MM.1S (cell line): ENCODE data around the gene BCO2.

Source experiments
- DNase-seq: peaks from one replicate; pipeline ENCODE4 v3.0.0-alpha.2; 2015
- H2AFZ ChIP-seq: fragments of 300-600 bp; sonication (generic); 2 replicates; pipeline ENCODE4 v1.6.0; 2016; ENCODE audit warnings: antibody characterized with exemption, low read length
- H3F3A ChIP-seq: fragments of 300-600 bp; sonication (generic); 2 replicates; pipeline ENCODE4 v1.6.1; 2016; ENCODE audit warnings: mild to moderate bottlenecking, antibody characterized with exemption, low read length, moderate library complexity, mixed read lengths; ENCODE audit not compliant: insufficient read depth
- H3K27ac ChIP-seq: fragments of 300-600 bp; sonication (generic); 2 replicates; pipeline ENCODE4 v1.5.1; 2016; ENCODE audit warnings: mild to moderate bottlenecking, low read length
- H3K27me3 ChIP-seq: fragments of 300-600 bp; sonication (generic); replicated peaks from 2 replicates; pipeline ENCODE4 v1.6.0; 2016; ENCODE audit warnings: low read length; ENCODE audit not compliant: insufficient read depth
- H3K36me3 ChIP-seq: fragments of 300-600 bp; sonication (generic); replicated peaks from 2 replicates; pipeline ENCODE4 v1.6.1; 2016; ENCODE audit warnings: mild to moderate bottlenecking, low read length, mixed read lengths; ENCODE audit not compliant: insufficient read depth
- H3K4me1 ChIP-seq: fragments of 300-600 bp; sonication (generic); 2 replicates; pipeline ENCODE4 v1.6.1; 2016; ENCODE audit warnings: low read length, mixed read lengths
- H3K4me2 ChIP-seq: fragments of 300-600 bp; sonication (generic); 2 replicates; pipeline ENCODE4 v1.6.0; 2016; ENCODE audit warnings: low read depth, low read length
- H3K4me3 ChIP-seq: fragments of 300-600 bp; sonication (generic); 2 replicates; pipeline ENCODE4 v1.5.1; 2016; ENCODE audit warnings: low read length, mixed read lengths
- H3K79me2 ChIP-seq: fragments of 300-600 bp; sonication (generic); 2 replicates; pipeline ENCODE4 v1.6.1; 2016; ENCODE audit warnings: mixed run types, low read length, mixed read lengths
- H3K9ac ChIP-seq: fragments of 300-600 bp; sonication (generic); 2 replicates; pipeline ENCODE4 v1.6.1; 2016; ENCODE audit warnings: low read length, mixed read lengths
- H3K9me2 ChIP-seq: fragments of 300-600 bp; sonication (generic); replicated peaks from 2 replicates; pipeline ENCODE4 v1.6.1; 2016; ENCODE audit warnings: mild to moderate bottlenecking, low read length, mixed read lengths; ENCODE audit not compliant: insufficient read depth
- H3K9me3 ChIP-seq: fragments of 300-600 bp; sonication (generic); replicated peaks from 2 replicates; pipeline ENCODE4 v1.6.1; 2016; ENCODE audit warnings: mild to moderate bottlenecking, low read length, mixed read lengths; ENCODE audit not compliant: insufficient read depth
- H4K20me1 ChIP-seq: fragments of 300-600 bp; sonication (generic); 2 replicates; pipeline ENCODE4 v1.6.1; 2016; ENCODE audit warnings: mild to moderate bottlenecking, low read length, moderate library complexity, mixed read lengths; ENCODE audit not compliant: insufficient read depth
- CTCF ChIP-seq: fragments of 300-600 bp; sonication (generic); IDR thresholded peaks from 2 replicates; pipeline ENCODE4 v1.5.1; 2016; ENCODE audit warnings: antibody characterized with exemption, low read length, mixed read lengths
- EZH2 ChIP-seq: fragments of 300-600 bp; sonication (generic); optimal IDR thresholded peaks from 2 replicates; pipeline ENCODE3; 2017; ENCODE audit warnings: low read depth, mild to moderate bottlenecking, antibody characterized with exemption, low read length, mixed read lengths
- EZH2phosphoT487 ChIP-seq: fragments of 300-600 bp; sonication (generic); IDR thresholded peaks from 2 replicates; pipeline ENCODE4 v1.6.1; 2018; ENCODE audit warnings: antibody characterized with exemption, low read length

The BCO2 gene

GRCh38 chr11:112129656-112130055, 45.7 kb upstream of the BCO2 start:
- TF ChIP-seq EZH2 (no peak), EZH2phosphoT487 (no peak), CTCF (no peak)
- no peak overlapping the region for H3K9ac ChIP-seq
- H3K9me2 ChIP-seq = no peaks in the 10 kb centered on the region
- no peaks in the 10 kb centered on the region for H3K27me3 ChIP-seq
- H3K4me3 ChIP-seq = no peak overlapping the region
- H3K4me2 ChIP-seq = no peak overlapping the region
- H4K20me1 ChIP-seq = no peaks in the 10 kb centered on the region
- peaks cover 23% of the 10 kb centered on the region for H3K4me1 ChIP-seq
- H3K27ac ChIP-seq = no peak overlapping the region
- no peaks in the 10 kb centered on the region for H3K79me2 ChIP-seq
- H3K36me3 ChIP-seq = no peaks in the 10 kb centered on the region
- DNase-seq = no peak
- H3F3A ChIP-seq = peaks cover 19% of the 10 kb centered on the region; the same call in 1 of the 2 replicates
- H3K9me3 ChIP-seq = no peaks in the 10 kb centered on the region
- H2AFZ ChIP-seq = no peak overlapping the region

GRCh38 chr11:112132737-112133136, 42.6 kb upstream of the BCO2 start:
- H2AFZ ChIP-seq = no peak overlapping the region
- H3K27ac ChIP-seq = peak overlapping the region; percentile 75; the same call in 1 of the 2 replicates
- no peaks in the 10 kb centered on the region for H3K79me2 ChIP-seq
- H3K36me3 ChIP-seq = no peaks in the 10 kb centered on the region
- peak overlapping the region; percentile 21; the same call in 1 of the 2 replicates for H3K4me2 ChIP-seq
- no peak overlapping the region for H3K4me3 ChIP-seq
- no peak overlapping the region for H3K9ac ChIP-seq
- peaks cover 23% of the 10 kb centered on the region for H3K4me1 ChIP-seq
- H3K9me3 ChIP-seq = no peaks in the 10 kb centered on the region
- DNase-seq = peak; percentile 79
- no peaks in the 10 kb centered on the region for H3K27me3 ChIP-seq
- H3K9me2 ChIP-seq = no peaks in the 10 kb centered on the region
- no peaks in the 10 kb centered on the region for H4K20me1 ChIP-seq
- TF ChIP-seq EZH2 (no peak), CTCF (no peak), EZH2phosphoT487 (no peak)
- peaks cover 19% of the 10 kb centered on the region; the same call in 1 of the 2 replicates for H3F3A ChIP-seq

- Histone ChIP-seq H3K79me2 (no peaks in the 10 kb centered on the region), H4K20me1 (no peaks in the 10 kb centered on the region), H3K9ac (no peak overlapping the region), H3K4me1 (peaks cover 23% of the 10 kb centered on the region), H2AFZ (no peak overlapping the region), H3K27ac (no peak overlapping the region), H3K36me3 (no peaks in the 10 kb centered on the region), H3K9me3 (no peaks in the 10 kb centered on the region), H3K4me3 (no peak overlapping the region), H3F3A (peaks cover 19% of the 10 kb centered on the region; the same call in 1 of the 2 replicates), H3K4me2 (no peak overlapping the region), H3K9me2 (no peaks in the 10 kb centered on the region), H3K27me3 (no peaks in the 10 kb centered on the region)
- TF ChIP-seq CTCF (no peak), EZH2 (no peak), EZH2phosphoT487 (no peak)
- DNase-seq = no peak
Observed at GRCh38 chr11:112134473-112134872, 40.8 kb upstream of the BCO2 start.
